ENCODE results near the gene ZBTB16.

ZBTB16 gene

DNA sequence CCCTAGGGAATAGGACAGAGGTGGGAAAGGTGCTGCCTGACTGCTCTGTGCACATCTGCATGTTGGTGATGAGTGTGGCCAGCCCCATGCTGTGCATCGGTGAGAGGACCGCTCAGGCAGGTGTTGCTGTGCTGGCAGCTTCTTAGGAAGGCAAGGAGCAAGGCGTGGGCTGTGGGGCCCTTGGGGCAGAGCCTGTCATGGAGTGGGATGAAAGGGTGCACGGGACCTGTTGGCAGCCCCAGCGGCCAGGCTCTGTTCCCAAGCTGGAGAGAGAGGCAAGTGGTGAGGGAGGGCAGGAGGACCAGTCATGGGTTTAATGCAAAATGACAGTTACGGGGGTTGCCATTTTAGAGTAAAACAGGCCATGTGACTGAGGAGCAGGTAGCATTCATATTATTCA, 78.3 kb downstream of the ZBTB16 start:
- TF ChIP-seq, protein P1, sequence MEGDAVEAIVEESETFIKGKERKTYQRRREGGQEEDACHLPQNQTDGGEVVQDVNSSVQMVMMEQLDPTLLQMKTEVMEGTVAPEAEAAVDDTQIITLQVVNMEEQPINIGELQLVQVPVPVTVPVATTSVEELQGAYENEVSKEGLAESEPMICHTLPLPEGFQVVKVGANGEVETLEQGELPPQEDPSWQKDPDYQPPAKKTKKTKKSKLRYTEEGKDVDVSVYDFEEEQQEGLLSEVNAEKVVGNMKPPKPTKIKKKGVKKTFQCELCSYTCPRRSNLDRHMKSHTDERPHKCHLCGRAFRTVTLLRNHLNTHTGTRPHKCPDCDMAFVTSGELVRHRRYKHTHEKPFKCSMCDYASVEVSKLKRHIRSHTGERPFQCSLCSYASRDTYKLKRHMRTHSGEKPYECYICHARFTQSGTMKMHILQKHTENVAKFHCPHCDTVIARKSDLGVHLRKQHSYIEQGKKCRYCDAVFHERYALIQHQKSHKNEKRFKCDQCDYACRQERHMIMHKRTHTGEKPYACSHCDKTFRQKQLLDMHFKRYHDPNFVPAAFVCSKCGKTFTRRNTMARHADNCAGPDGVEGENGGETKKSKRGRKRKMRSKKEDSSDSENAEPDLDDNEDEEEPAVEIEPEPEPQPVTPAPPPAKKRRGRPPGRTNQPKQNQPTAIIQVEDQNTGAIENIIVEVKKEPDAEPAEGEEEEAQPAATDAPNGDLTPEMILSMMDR (conservative IDR thresholded peaks at IDR 0.05; ENCODE audit: control insufficient read depth, insufficient read depth, low read depth, low read length), result no peak
- no peak overlapping the region for H3K4me3 ChIP-seq (ENCODE audit: control insufficient read depth, low read depth, low read length)
- DNase-seq (ENCODE audit: low read depth), result no peak

GRCh38 chr11:114138411-114138810, 78.9 kb downstream of the ZBTB16 start:
- DNase-seq (ENCODE audit: low read depth), result no peak
- H3K4me3 ChIP-seq (ENCODE audit: control insufficient read depth, low read depth, low read length), result no peak overlapping the region
- TF ChIP-seq, protein P1 (conservative IDR thresholded peaks at IDR 0.05; ENCODE audit: control insufficient read depth, insufficient read depth, low read depth, low read length), result no peak

DNA sequence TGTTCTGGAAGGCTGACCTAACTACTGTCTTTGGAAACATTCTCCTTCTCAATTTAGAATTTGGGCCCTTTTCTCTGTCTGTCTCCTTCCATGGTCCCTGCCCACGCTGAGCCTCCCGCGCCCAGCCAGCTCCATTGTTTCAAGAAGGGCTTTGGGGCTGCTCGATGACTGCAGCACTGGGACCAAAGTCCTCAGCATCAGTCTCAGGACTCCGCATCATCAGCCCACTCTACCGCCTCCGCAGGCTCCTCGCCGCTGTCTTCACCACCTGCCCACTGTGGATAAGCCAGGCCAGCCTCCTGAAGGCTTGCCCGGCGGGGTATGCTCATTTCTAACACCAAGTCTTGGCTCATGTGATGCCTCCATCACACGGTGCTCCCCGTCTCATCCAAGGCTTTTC, 81.3 kb downstream of the ZBTB16 start:
- TF ChIP-seq, protein P1 (conservative IDR thresholded peaks at IDR 0.05; ENCODE audit: control insufficient read depth, insufficient read depth, low read depth, low read length), result no peak
- no peak overlapping the region for H3K4me3 ChIP-seq (ENCODE audit: control insufficient read depth, low read depth, low read length)
- DNase-seq (ENCODE audit: low read depth), result no peak

DNA sequence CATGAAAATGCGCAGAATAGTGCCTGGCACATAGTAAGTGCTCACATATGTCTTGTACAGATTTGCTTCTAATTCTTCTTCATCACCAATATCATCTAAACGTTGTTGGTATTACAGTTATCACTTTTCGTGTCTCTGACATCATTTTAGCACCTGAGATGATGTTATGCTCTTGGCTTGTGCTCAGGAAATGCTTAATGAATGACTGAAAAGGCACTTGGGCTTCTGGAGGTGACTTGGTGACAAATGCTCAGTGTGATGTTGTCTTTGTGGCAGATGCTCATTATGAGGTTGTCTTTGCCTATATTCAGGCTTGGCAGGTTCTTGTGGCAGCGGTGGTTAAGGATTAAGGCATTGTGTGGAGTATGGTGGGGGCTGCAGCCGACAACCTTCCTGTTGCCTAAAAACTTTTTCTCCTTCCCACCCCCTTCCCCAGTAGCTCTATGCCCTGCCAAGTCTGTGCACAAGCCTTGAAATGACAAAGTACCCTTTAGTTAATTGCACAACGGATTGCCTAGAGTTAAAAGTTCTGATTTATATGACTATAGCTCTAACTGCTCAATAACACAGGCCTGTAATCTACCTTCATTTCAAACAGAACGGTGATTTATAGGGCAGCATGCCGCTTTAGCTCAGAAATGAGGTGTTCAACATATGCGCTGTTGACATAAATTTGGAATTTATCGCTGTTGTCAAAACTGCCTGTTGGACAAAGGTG, 82.5 kb downstream of the ZBTB16 start:
- no peak for DNase-seq (ENCODE audit: low read depth)
- H3K4me3 ChIP-seq (ENCODE audit: control insufficient read depth, low read depth, low read length), result no peak overlapping the region
- TF ChIP-seq, protein P1 (conservative IDR thresholded peaks at IDR 0.05; ENCODE audit: control insufficient read depth, insufficient read depth, low read depth, low read length), result no peak

- TF ChIP-seq, protein P1 (conservative IDR thresholded peaks at IDR 0.05; ENCODE audit: control insufficient read depth, insufficient read depth, low read depth, low read length), result no peak
- DNase-seq (ENCODE audit: low read depth), result no peak
Observed at GRCh38 chr11:114142707-114143106, 83.2 kb downstream of the ZBTB16 start.

DNA sequence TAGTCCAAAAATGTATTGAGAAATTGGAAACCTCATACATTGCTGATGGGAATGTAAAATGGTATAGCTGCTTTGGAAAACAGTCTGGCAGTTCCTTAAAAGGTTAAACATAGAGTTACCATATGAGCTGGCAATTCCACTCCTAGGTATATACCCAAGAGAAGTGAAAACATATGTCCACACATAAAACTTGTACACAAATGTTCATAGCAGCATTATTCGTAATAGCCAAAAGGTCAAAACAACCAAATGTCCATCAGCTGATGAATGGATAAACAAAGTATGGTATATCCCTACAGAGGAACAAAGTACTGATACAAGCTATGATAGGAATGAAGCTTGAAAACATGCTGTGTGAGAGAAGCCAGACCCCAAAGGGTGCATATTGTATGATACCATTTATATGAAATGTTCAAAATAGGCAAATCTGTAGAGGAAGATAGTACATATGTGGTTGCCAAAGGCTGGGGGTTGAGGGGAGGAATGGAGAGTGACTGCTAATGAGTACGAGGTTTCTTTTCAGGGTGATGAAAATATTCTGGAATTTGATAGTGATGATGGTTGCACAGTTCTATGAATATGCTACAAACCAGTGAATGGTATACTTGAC, 85.8 kb downstream of the ZBTB16 start:
- H3K4me3 ChIP-seq (ENCODE audit: control insufficient read depth, low read depth, low read length), result no peak overlapping the region
- TF ChIP-seq, protein P1 (conservative IDR thresholded peaks at IDR 0.05; ENCODE audit: control insufficient read depth, insufficient read depth, low read depth, low read length), result no peak
- DNase-seq (ENCODE audit: low read depth), result peak; percentile 60

More at GRCh38 chr11:114142707-114143106, 83.2 kb downstream of the ZBTB16 start:
- no peak overlapping the region for H3K4me3 ChIP-seq (ENCODE audit: control insufficient read depth, low read depth, low read length)
